Sigmoid colon (tissue), 7 donors: ENCODE results near the gene VWA2. TPM values are rescaled to one million over a fixed set of nuclear protein-coding genes. Genes with fewer than 3 reads are reported as not detected.

Experiments used
- DNase-seq: peaks from one replicate; pipeline ENCODE4 v3.0.0-alpha.2; 2019
- H3K27ac ChIP-seq, 4 donors: fragments of 200-600 bp; sonication (generic); one replicate each; pipeline ENCODE4 v1.5.1; 2016 to 2019; ENCODE audit warnings: mild to moderate bottlenecking in 1 of 4
- H3K27me3 ChIP-seq, 3 donors: fragments of 200-600 bp; sonication (generic); one replicate each; pipeline ENCODE4 v1.5.1; 2019; ENCODE audit warnings: mild to moderate bottlenecking in 1 of 3
- H3K36me3 ChIP-seq, 4 donors: fragments of 200-600 bp; sonication (generic); one replicate each; pipeline ENCODE4 v1.5.1; 2016 to 2019
- H3K4me1 ChIP-seq, 4 donors: fragments of 200-600 bp; sonication (generic); one replicate each; pipeline ENCODE4 v1.5.1; 2017 to 2019
- H3K4me3 ChIP-seq, 4 donors: fragments of 200-600 bp; sonication (generic); one replicate each; pipeline ENCODE4 v1.5.1; 2017 to 2019; ENCODE audit warnings: mild to moderate bottlenecking in 2 of 4, moderate library complexity in 1 of 4
- H3K9me3 ChIP-seq, 4 donors: fragments of 200-600 bp in 3 of 4; sonication (generic) in 3 of 4; one replicate each; pipeline versions ENCODE4 v1.5.1 to v1.6.1; 2013 to 2019
- EP300 ChIP-seq, 4 donors: sonication (generic); formaldehyde crosslinking; IDR thresholded peaks; one replicate each; pipeline ENCODE4 v1.6.1; 2017; ENCODE audit warnings: antibody characterized with exemption in 4 of 4
- POLR2A ChIP-seq, 2 donors: fragments of 450-650 bp; IDR thresholded peaks; one replicate each; pipeline ENCODE4 v1.6.1; 2016; ENCODE audit warnings: antibody characterized with exemption in 2 of 2, mild to moderate bottlenecking in 2 of 2, moderate library complexity in 2 of 2
- POLR2AphosphoS5 ChIP-seq, 4 donors: sonication (generic); formaldehyde crosslinking; IDR thresholded peaks; one replicate each; pipeline ENCODE4 v1.6.1; 2017; ENCODE audit warnings: antibody characterized with exemption in 4 of 4
- WGBS, 2 donors: extraction: QIAGEN DNeasy Blood & Tissue Kit; methylation state at CpG; one replicate each; pipeline ENCODE4 v1.1.7; 2013; 5-methylcytosine and 5-hydroxymethylcytosine counted together
- intact Hi-C: fragments of 100-400 bp; cut with DNase I; formaldehyde crosslinking; loops from one replicate; pipeline ENCODE4 v1.15.1; 2023
- polyA plus RNA-seq, 3 donors: library from polyadenylated mRNA; stranded (reverse); fragments of 200-250 nt; gene quantifications; one replicate each; pipeline ENCODE4 v1.2.3, GENCODE V29; 2013
- total RNA-seq, 4 donors: library from RNA; depleted of rRNA; stranded (reverse); fragments of >200 nt; gene quantifications; one replicate each; pipeline ENCODE4 v1.1.0, GENCODE V29; 2016
- TF ChIP-seq, protein P1 (sequence below), 4 experiments: fragments of 450-650 bp in 3 of 4; fragments of 200-600 bp in 1 of 4; IDR thresholded peaks; one replicate each; pipeline ENCODE4 v1.5.1; 2016 to 2019; ENCODE audit warnings: antibody characterized with exemption in 4 of 4, mild to moderate bottlenecking in 3 of 4, moderate library complexity in 2 of 4
- donor health status: healthy with polysubstance abuse.
- donor health status: Bipolar disorder and iron deficiency.
- donor health status: healthy.

Gene VWA2
- total and polyA plus RNA-seq, 7 donors, result 0.23 to 1.3 (median 0.46) TPM; not detected in 3

DNA sequence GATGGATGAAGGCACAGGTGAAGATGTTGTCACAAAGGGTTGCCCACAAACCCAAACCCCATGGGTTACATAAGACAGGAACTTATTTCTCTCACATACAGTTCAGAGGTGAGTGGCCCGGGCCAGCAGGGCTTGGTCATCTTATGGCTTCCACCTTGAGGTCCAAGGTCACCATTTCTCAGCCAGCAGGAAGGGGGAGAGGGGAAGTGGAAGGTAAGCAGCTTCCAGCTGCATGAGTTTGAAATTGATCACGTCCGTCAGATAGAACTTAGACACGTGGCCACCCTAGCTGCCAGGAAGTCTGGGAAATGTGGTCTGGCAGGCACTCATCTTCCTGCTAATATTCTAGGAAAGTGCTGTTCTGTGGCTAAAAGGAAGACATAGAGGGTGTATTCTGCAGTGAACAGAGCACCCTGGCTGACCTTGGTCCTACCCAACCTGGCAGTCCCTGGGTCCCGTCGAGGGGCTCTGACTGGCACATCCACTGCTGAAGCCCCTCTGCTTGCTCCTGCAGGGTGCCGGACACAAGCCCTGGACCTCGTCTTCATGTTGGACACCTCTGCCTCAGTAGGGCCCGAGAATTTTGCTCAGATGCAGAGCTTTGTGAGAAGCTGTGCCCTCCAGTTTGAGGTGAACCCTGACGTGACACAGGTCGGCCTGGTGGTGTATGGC lies 49.5 kb downstream of the VWA2 start:
- peak; percentile 29 for DNase-seq
- no peaks in the 10 kb centered on the region for H3K36me3 ChIP-seq
- 79 to 85% methylated on average over 11 of the region's 11 CpGs for WGBS, 2 donors
- TF ChIP-seq POLR2AphosphoS5 (IDR thresholded peaks at IDR 0.05), result no peak
- no peak for TF ChIP-seq EP300 (IDR thresholded peaks at IDR 0.05)
- no peak for TF ChIP-seq POLR2A (IDR thresholded peaks at IDR 0.05)
- TF ChIP-seq, protein P1, sequence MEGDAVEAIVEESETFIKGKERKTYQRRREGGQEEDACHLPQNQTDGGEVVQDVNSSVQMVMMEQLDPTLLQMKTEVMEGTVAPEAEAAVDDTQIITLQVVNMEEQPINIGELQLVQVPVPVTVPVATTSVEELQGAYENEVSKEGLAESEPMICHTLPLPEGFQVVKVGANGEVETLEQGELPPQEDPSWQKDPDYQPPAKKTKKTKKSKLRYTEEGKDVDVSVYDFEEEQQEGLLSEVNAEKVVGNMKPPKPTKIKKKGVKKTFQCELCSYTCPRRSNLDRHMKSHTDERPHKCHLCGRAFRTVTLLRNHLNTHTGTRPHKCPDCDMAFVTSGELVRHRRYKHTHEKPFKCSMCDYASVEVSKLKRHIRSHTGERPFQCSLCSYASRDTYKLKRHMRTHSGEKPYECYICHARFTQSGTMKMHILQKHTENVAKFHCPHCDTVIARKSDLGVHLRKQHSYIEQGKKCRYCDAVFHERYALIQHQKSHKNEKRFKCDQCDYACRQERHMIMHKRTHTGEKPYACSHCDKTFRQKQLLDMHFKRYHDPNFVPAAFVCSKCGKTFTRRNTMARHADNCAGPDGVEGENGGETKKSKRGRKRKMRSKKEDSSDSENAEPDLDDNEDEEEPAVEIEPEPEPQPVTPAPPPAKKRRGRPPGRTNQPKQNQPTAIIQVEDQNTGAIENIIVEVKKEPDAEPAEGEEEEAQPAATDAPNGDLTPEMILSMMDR (IDR thresholded peaks at IDR 0.05), result no peak
- no peak overlapping the region for H3K27ac ChIP-seq
- intact Hi-C loops, result no loop called here
- H3K27me3 ChIP-seq, result no peaks in the 10 kb centered on the region
- H3K4me1 ChIP-seq, result no peaks in the 10 kb centered on the region
- H3K9me3 ChIP-seq, result no peaks in the 10 kb centered on the region
- no peak overlapping the region for H3K4me3 ChIP-seq

DNA sequence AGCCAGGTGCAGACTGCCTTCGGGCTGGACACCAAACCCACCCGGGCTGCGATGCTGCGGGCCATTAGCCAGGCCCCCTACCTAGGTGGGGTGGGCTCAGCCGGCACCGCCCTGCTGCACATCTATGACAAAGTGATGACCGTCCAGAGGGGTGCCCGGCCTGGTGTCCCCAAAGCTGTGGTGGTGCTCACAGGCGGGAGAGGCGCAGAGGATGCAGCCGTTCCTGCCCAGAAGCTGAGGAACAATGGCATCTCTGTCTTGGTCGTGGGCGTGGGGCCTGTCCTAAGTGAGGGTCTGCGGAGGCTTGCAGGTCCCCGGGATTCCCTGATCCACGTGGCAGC lies 50.0 kb downstream of the VWA2 start:
- WGBS, 2 donors, result 94% methylated on average over 16 of the region's 16 CpGs
- no peak overlapping the region for H3K4me3 ChIP-seq
- no peaks in the 10 kb centered on the region for H3K36me3 ChIP-seq
- no peaks in the 10 kb centered on the region for H3K4me1 ChIP-seq
- H3K27ac ChIP-seq, result no peak overlapping the region
- DNase-seq, result peak; percentile 58
- intact Hi-C loops, result no loop called here
- no peaks in the 10 kb centered on the region for H3K27me3 ChIP-seq
- TF ChIP-seq, protein P1 (IDR thresholded peaks at IDR 0.05), result no peak
- TF ChIP-seq POLR2A (IDR thresholded peaks at IDR 0.05), result no peak
- TF ChIP-seq POLR2AphosphoS5 (IDR thresholded peaks at IDR 0.05), result no peak
- TF ChIP-seq EP300 (IDR thresholded peaks at IDR 0.05), result no peak
- H3K9me3 ChIP-seq, result no peaks in the 10 kb centered on the region

DNA sequence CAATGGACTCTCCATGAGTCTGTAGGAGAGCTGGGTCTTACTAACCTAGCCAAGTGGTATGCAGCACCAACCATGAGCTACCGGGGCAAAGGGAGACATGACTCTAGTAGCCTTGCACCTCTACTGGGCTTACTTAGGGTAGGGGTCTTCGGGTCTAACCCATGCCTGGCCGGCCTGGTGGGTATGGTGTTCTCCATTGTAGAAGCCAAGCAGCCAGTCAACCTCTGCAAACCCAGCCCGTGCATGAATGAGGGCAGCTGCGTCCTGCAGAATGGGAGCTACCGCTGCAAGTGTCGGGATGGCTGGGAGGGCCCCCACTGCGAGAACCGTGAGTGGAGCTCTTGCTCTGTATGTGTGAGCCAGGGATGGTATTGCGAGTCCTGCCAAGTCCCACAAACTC lies 51.0 kb downstream of the VWA2 start:
- WGBS, 2 donors, result 94 to 96% methylated on average over 10 of the region's 10 CpGs
- DNase-seq, result peak; percentile 27

DNA sequence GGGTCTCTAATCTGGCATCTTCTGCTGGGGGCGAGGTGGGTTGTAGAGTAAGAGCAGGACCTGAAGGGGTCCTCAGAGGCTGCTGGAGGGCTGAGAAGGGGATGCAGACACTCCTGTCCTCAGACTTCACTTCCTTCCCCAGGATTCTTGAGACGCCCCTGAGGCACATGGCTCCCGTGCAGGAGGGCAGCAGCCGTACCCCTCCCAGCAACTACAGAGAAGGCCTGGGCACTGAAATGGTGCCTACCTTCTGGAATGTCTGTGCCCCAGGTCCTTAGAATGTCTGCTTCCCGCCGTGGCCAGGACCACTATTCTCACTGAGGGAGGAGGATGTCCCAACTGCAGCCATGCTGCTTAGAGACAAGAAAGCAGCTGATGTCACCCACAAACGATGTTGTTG lies 52.0 kb downstream of the VWA2 start:
- peaks cover 0 to 12% (median 5%) of the 10 kb centered on the region in 4 donors for H3K36me3 ChIP-seq
- H3K4me3 ChIP-seq, result no peak overlapping the region
- TF ChIP-seq POLR2A (IDR thresholded peaks at IDR 0.05), result no peak
- TF ChIP-seq, protein P1 (IDR thresholded peaks at IDR 0.05), result no peak
- TF ChIP-seq EP300 (IDR thresholded peaks at IDR 0.05), result no peak
- TF ChIP-seq POLR2AphosphoS5 (IDR thresholded peaks at IDR 0.05), result no peak
- H3K9me3 ChIP-seq, result peaks cover 0 to 11% (median 5%) of the 10 kb centered on the region in 4 donors
- H3K27me3 ChIP-seq, result no peaks in the 10 kb centered on the region
- no peak overlapping the region for H3K27ac ChIP-seq
- intact Hi-C loops, result no loop called here
- 87 to 90% methylated on average over 7 of the region's 7 CpGs for WGBS, 2 donors
- no peaks in the 10 kb centered on the region for H3K4me1 ChIP-seq
- DNase-seq, result peak; percentile 37

More for the DNA sequence above, 51.0 kb downstream of the VWA2 start:
- Histone ChIP-seq H3K9me3 (peaks cover 0 to 2% (median 0%) of the 10 kb centered on the region in 4 donors), H3K27ac (no peak overlapping the region), H3K4me1 (no peaks in the 10 kb centered on the region), H3K36me3 (peaks cover 0 to 2% (median 0%) of the 10 kb centered on the region in 4 donors), H3K4me3 (no peak overlapping the region), H3K27me3 (no peaks in the 10 kb centered on the region)
- TF ChIP-seq POLR2AphosphoS5 (IDR thresholded peaks at IDR 0.05), result no peak
- TF ChIP-seq, protein P1 (IDR thresholded peaks at IDR 0.05), result no peak
- no peak for TF ChIP-seq EP300 (IDR thresholded peaks at IDR 0.05)
- TF ChIP-seq POLR2A (IDR thresholded peaks at IDR 0.05), result no peak
- intact Hi-C loops, result no loop called here

DNA sequence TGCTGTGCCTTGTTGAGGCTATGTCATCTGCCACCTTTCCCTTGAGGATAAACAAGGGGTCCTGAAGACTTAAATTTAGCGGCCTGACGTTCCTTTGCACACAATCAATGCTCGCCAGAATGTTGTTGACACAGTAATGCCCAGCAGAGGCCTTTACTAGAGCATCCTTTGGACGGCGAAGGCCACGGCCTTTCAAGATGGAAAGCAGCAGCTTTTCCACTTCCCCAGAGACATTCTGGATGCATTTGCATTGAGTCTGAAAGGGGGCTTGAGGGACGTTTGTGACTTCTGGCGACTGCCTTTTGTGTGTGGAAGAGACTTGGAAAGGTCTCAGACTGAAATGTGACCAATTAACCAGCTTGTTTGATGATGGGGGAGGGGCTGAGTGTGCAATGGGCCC lies 52.5 kb downstream of the VWA2 start:
- Histone ChIP-seq H3K4me1 (no peaks in the 10 kb centered on the region), H3K27me3 (no peaks in the 10 kb centered on the region), H3K4me3 (no peak overlapping the region), H3K9me3 (peaks cover 2 to 15% (median 8%) of the 10 kb centered on the region in 4 donors), H3K36me3 (peaks cover 0 to 16% (median 8%) of the 10 kb centered on the region in 4 donors), H3K27ac (no peak overlapping the region)
- TF ChIP-seq POLR2AphosphoS5 (IDR thresholded peaks at IDR 0.05) (no peak), EP300 (IDR thresholded peaks at IDR 0.05) (no peak), POLR2A (IDR thresholded peaks at IDR 0.05) (no peak)
- TF ChIP-seq, protein P1 (IDR thresholded peaks at IDR 0.05), result no peak
- peak; percentile 24 for DNase-seq
- WGBS, 2 donors, result 87 to 90% methylated on average over 8 of the region's 8 CpGs
- intact Hi-C loops, result no loop called here
